OCI-LY1 (cell line): ENCODE measurements around the gene ILDR1.

ENCODE experiments used
- CTCF ChIP-seq: fragments of 200-600 bp; sonication (generic), shearing (Covaris generic); IDR thresholded peaks from 2 replicates; pipeline ENCODE4 v1.5.1; 2017; ENCODE audit warnings: mild to moderate bottlenecking, antibody characterized with exemption, low read length, moderate library complexity, mixed read lengths
- EZH2 ChIP-seq: fragments of 200-600 bp; sonication (generic), shearing (Covaris generic); IDR thresholded peaks from 2 replicates; pipeline ENCODE4 v1.8.0; 2017; ENCODE audit warnings: borderline replicate concordance, mixed run types, mild to moderate bottlenecking, antibody characterized with exemption, low read length, moderate library complexity, mixed read lengths

GRCh38 chr3:122008166-122008565, 13.9 kb downstream of the ILDR1 start:
- TF ChIP-seq CTCF (no peak), EZH2 (no peak)
